Measurements from ENCODE around the gene CXCL17. TPM values are rescaled to one million over a fixed set of nuclear protein-coding genes. Genes with fewer than 3 reads are reported as not detected.

The CXCL17 gene
- total RNA-seq, 1 donor from 2014 or later = 1.1 TPM

DNA sequence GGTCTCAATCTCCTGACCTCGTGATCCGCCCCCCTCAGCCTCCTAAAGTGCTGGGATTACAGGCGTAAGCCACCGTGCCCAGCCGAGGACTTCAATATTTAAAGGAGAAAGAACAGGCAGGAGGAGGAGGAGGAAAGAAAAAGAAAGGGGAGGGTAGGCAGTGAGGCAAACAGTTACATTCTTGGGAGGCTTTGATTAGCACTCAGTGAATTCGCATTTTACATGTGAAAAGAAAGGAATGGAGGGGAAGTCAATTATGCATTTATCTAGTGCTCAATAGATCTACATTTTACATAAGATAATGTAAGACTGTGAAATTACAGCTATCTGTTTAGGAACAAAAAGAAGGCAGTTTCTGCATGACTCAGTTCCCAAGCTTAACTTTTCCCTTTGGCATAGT, 30.9 kb upstream of the CXCL17 start:
- DNase-seq (ENCODE audit: low read depth) (no peak), FAIRE-seq (no peak)
- Histone ChIP-seq H3K27me3 (ENCODE audit: control insufficient read depth, insufficient read depth, low read length) (no peaks in the 10 kb centered on the region), H3K4me3 (ENCODE audit: low read depth, low read length) (no peak overlapping the region), H3K36me3 (ENCODE audit: control insufficient read depth, insufficient read depth, low read length) (no peaks in the 10 kb centered on the region)
- TF ChIP-seq CTCF (IDR thresholded peaks at IDR 0.05; ENCODE audit: insufficient read depth, low read length, severe bottlenecking) = no peak

- Histone ChIP-seq H3K36me3 (ENCODE audit: control insufficient read depth, insufficient read depth, low read length) (no peaks in the 10 kb centered on the region), H3K4me3 (ENCODE audit: low read depth, low read length) (no peak overlapping the region), H3K27me3 (ENCODE audit: control insufficient read depth, insufficient read depth, low read length) (no peaks in the 10 kb centered on the region)
- TF ChIP-seq CTCF (IDR thresholded peaks at IDR 0.05; ENCODE audit: insufficient read depth, low read length, severe bottlenecking) = no peak
- DNase-seq (ENCODE audit: low read depth) (no peak), FAIRE-seq (no peak)
Measured at GRCh38 chr19:42472402-42473147, 29.8 kb upstream of the CXCL17 start.

GRCh38 chr19:42471554-42472249, 29.0 kb upstream of the CXCL17 start:
- H3K4me3 ChIP-seq (ENCODE audit: low read depth, low read length) = no peak overlapping the region
- peak; percentile 52 for DNase-seq (ENCODE audit: low read depth)
- FAIRE-seq = peak; percentile 43
- no peaks in the 10 kb centered on the region for H3K36me3 ChIP-seq (ENCODE audit: control insufficient read depth, insufficient read depth, low read length)
- H3K27me3 ChIP-seq (ENCODE audit: control insufficient read depth, insufficient read depth, low read length) = no peaks in the 10 kb centered on the region
- no peak for TF ChIP-seq CTCF (IDR thresholded peaks at IDR 0.05; ENCODE audit: insufficient read depth, low read length, severe bottlenecking)

- FAIRE-seq = no peak
- Histone ChIP-seq H3K4me3 (ENCODE audit: low read depth, low read length) (no peak overlapping the region), H3K36me3 (ENCODE audit: control insufficient read depth, insufficient read depth, low read length) (no peaks in the 10 kb centered on the region), H3K27me3 (ENCODE audit: control insufficient read depth, insufficient read depth, low read length) (no peaks in the 10 kb centered on the region)
- TF ChIP-seq CTCF (IDR thresholded peaks at IDR 0.05; ENCODE audit: insufficient read depth, low read length, severe bottlenecking) = no peak
- no peak for DNase-seq (ENCODE audit: low read depth)
Measured at GRCh38 chr19:42469311-42470235, 26.8 kb upstream of the CXCL17 start.

- H3K36me3 ChIP-seq (ENCODE audit: control insufficient read depth, insufficient read depth, low read length) = no peaks in the 10 kb centered on the region
- no peaks in the 10 kb centered on the region for H3K27me3 ChIP-seq (ENCODE audit: control insufficient read depth, insufficient read depth, low read length)
- DNase-seq (ENCODE audit: low read depth) (peak; percentile 70), FAIRE-seq (no peak)
- TF ChIP-seq CTCF (IDR thresholded peaks at IDR 0.05; ENCODE audit: insufficient read depth, low read length, severe bottlenecking) = no peak
- H3K4me3 ChIP-seq (ENCODE audit: low read depth, low read length) = no peak overlapping the region
Measured at GRCh38 chr19:42468273-42468796, 25.6 kb upstream of the CXCL17 start.

Measured in bronchial epithelial cell (primary cell).